GM21526 (cell line): ENCODE measurements around the gene CCM2.

Experiments used
- ATAC-seq: cut with Tn5 transposase; IDR thresholded peaks from one replicate; pipeline ENCODE4 v1.9.1; 2021; ENCODE audit warnings: moderate library complexity; ENCODE audit not compliant: unreplicated experiment, low FRiP score

Gene CCM2

DNA sequence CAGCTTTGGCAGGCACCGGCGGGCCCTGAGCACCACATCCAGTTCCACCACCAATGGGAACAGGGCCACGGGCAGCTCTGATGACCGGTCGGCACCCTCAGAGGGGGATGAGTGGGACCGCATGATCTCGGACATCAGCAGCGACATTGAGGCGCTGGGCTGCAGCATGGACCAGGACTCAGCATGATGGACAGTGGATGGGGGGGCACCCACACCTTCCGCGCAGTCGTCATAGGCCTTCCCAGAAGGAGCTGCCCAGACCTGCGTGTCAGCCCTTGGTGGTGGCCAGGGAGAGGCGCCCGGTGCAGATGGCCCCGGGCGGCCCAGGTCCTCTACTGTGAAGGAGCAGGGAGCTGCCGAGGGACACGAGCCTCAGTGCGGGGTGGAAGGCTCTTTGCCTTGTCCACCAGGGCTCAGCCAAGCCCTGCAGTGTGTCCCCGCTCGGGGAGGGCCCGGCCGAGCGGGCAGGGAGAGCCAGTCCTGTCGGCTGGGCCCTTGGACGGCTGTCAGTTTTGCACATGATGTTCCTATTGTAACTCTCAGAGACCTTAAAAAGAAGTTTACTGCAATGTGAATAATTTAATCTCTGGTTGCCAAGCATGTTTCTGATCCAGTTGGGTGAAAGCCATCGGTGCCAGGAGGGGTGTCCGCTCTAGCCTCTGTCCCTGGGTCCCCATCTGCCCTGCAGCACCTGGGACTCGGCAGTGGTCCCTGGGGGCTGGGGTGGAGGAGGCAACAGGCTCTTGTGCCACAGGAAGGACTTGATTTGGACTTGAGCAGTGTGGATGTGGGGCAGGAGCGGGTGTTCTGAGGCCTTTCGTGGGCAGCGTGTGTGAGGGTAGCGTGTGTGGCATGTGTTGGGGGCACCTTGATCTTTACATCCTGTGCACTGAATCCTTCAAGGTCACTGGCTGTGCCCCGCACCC lies 76.1 kb downstream of the CCM2 start:
- ATAC-seq, result no peak

DNA sequence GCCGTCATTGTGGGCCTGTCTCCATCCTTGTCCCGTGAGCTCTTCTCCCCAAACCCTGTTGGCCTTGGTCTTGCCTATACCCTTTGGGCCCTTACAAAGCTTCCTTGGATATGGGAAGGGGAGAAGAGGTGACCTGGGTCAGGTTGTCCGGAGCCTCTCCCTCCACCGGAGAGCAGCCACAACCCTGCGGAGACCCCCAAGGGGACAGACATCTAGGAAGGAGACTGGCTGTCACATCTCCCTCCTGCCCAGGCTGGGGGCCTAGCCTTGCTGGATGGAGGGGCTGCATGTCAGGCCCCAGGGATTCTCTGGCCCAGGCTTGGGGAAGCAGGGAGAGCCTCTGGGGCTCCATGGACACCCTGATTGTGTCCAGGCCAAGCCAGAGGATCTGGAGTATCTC lies 76.9 kb downstream of the CCM2 start:
- no peak for ATAC-seq

GRCh38 chr7:45077579-45077978 lies 77.6 kb downstream of the CCM2 start:
- no peak for ATAC-seq

GRCh38 chr7:45078125-45078681 lies 78.2 kb downstream of the CCM2 start:
- no peak for ATAC-seq

GRCh38 chr7:45080265-45080957 lies 80.4 kb downstream of the CCM2 start:
- no peak for ATAC-seq

DNA sequence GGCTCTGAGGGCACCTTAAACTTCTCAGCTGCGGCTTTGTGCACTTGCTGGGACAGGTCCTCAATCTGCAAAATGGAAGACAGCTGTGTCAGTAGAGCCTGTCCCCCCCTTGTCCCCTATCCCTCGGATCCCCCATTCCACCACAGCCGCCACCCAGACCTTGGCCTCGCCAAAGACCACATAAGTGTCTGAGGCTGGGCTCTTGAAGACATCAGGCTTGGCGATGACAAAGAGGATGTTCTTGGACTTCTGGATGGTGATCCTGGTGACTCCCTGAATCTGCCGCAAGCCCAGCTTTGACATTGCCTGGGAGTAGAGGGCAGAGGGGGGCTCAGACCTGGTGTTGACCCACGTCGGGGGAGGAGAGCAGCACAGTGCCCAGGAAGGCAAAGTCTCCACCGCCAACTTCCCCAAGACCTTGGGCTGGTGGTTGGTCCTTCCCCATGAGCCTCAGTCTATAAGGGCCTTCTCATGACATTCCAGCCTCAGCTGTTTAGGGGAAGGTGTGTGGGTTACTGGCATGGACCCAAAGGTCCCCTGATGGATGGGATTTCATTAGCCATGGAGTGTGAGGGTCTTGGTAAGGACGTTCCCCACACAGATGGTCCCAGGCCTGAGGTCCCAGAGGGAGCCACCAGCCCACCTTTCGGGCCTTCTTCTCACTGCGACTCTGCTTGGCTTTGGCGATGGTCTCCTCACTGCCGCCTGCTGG lies 81.1 kb downstream of the CCM2 start:
- no peak for ATAC-seq

DNA sequence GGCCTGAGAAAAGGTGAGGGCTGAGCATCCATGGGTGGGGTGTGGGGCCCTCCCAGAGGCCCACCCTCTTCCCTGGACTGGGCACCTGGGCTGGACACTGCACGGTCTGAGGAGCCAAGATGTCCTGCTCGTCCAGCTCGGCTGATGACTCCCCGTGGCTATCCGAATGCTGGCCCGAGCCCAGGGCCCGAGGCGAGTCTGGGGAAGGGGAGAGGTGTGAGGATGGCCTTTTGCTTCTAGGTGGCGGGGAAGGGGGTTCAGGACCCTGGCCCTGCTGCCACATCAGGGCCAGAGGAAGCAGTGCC lies 81.6 kb downstream of the CCM2 start:
- ATAC-seq, result no peak

GRCh38 chr7:45082031-45082830 lies 82.2 kb downstream of the CCM2 start:
- no peak for ATAC-seq

DNA sequence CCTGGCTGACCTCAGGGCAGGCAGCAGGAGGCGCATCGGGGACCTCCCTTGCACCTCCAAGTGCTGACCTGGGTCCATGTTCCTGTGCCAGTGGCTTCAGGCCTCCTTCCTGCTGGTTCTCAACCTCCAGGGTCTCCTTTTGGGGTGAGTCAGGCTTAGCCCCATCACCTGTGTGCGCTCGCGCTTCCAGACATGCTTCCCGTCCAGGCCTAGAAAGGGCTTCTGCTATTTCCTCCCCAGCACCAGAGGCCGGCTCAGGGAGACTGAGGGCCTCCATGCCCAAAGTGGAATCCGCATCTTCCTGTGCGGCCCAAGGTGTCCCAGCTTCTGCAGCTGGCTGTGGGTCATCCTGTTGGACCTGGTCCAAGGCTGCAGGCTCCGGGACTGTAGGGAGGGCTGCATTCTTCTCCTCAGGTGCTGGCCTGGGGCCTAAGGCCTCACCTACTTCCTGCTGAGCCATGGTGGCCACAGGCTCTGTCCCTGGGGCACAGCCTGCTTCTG lies 82.9 kb downstream of the CCM2 start:
- no peak for ATAC-seq

DNA sequence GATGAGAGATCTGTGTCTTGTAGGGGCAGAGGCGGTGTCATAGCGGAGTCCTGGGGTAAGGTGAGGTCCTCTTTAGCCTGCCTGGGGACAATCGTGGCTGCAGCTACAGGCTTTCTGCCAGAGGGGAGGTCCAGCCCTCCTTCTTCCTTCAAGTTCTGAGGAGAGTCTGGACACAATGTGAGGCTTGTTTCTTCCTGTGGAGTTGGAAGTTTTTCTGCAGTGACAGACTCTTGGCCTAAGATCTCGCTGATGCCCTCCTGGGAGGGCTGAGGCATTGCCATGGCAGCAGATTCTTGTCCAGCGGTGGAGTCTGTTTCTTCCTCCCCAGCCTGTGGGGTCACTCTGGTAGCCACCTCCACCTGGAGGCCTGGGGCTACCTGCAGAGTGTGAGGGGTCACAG lies 84.3 kb downstream of the CCM2 start:
- ATAC-seq, result no peak

- ATAC-seq, result no peak
Observed at GRCh38 chr7:45084901-45085618, 85.1 kb downstream of the CCM2 start.

GRCh38 chr7:45085619-45086200 lies 85.7 kb downstream of the CCM2 start:
- no peak for ATAC-seq

DNA sequence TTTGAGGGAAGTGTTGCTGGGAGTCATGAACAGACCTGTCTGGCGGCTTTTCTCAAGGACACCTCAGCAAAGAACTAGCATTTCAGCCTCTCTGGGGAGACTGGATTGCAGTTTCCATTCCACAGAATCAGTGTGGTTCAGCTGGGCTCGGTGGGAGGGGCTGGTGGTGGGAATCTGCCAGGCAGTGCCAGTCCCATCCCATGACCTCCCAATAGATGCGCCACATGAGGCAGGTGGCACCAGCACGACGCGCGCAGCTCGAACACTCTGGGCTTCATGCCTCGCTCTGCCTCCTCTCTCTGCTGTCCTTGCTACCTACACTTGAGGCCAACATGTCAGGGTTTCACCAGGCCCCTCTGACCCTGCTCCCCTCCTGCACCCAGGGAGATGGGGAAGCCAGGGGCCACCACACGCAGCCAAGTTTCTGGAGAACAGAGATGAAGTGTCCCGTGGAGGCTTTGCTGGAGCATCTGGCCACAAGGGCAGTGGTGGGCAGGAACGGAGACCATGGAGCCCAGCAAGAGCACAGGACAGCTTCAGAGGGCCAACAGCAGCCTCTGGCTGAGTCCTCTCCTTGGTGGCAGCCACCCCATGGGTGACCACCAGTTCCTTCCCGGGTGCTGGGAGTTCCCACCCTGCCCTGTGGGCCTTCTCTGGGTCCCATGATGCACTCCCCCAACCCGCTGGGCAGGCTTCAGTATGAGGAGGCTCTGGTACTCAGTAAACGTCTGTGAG lies 86.5 kb downstream of the CCM2 start:
- ATAC-seq, result no peak

- no peak for ATAC-seq
Observed at GRCh38 chr7:45087301-45088145, 87.5 kb downstream of the CCM2 start.

DNA sequence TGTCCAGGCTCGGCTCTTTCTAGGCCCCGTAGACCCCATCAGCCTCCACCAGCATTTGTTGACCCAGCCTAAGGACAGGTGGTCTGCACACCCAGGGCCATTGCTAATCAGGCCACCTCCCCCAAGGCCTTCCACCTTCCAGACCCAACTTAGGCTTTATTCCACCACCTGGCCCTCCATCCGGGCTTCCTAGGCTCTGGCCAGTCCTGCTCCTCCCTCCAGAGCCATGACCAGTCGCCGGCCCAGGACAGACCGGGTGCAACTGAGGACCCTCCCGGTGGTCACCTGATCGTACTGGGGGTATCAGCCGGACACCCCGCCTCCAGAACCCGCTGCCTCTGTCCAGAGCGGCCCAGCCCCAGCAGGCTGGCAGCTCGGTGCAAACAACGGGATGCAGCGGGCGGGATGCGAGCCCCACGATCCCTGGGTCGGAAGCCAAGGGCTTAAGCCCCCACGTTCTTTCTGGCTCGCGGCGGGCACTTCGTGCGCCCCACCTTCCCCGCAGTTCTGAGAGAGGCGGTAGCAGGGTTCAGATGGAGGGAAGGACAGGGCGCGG lies 88.2 kb downstream of the CCM2 start:
- no peak for ATAC-seq

GRCh38 chr7:45088821-45089340 lies 88.9 kb downstream of the CCM2 start, which contains the start of gene NACAD:
Gene NACAD, minus strand, starts transcription at chr7:45088969. Its CDS starts 75 bp downstream, at chr7:45088894.
- ATAC-seq, result no peak

- no peak for ATAC-seq
Observed at GRCh38 chr7:45089341-45089891, 89.4 kb downstream of the CCM2 start.
